Heart left ventricle (tissue), 16 donors: ENCODE results near the gene PAK3. TPM values are rescaled to one million over a fixed set of nuclear protein-coding genes. Genes with fewer than 3 reads are reported as not detected.

Source experiments
- ATAC-seq, 4 donors: fragments of 200-7000 bp; cut with Tn5 transposase; one replicate each; pipeline ENCODE4 v1.9.1; 2020 to 2022; ENCODE audit warnings: moderate library complexity in 4 of 4, mild to moderate bottlenecking in 3 of 4, moderate number of reproducible peaks in 1 of 4
- DNase-seq, 5 donors: peaks; one replicate each; pipeline ENCODE4 v3.0.0-alpha.2; 2020
- H3K27ac ChIP-seq, 12 donors: fragments of 200-600 bp; sonication (generic) in 4 of 12; one replicate each; pipeline versions ENCODE4 v1.5.0 to v1.8.0; 2016 to 2022; ENCODE audit warnings: mild to moderate bottlenecking in 2 of 12
- H3K27me3 ChIP-seq, 9 donors: fragments of 200-600 bp; sonication (generic) in 2 of 9; one replicate each; pipeline versions ENCODE4 v1.5.1 to v1.8.0; 2016 to 2022; ENCODE audit warnings: mild to moderate bottlenecking in 3 of 9
- H3K36me3 ChIP-seq, 9 donors: fragments of 200-600 bp; sonication (generic) in 2 of 9; one replicate each; pipeline versions ENCODE4 v1.5.0 to v1.8.0; 2018 to 2022; ENCODE audit warnings: mild to moderate bottlenecking in 2 of 9
- H3K4me1 ChIP-seq, 12 donors: fragments of 200-600 bp; sonication (generic) in 4 of 12; one replicate each; pipeline versions ENCODE4 v1.5.0 to v1.8.0; 2016 to 2022; ENCODE audit warnings: mild to moderate bottlenecking in 3 of 12
- H3K4me3 ChIP-seq, 12 donors: fragments of 200-600 bp; sonication (generic) in 4 of 12; one replicate each; pipeline versions ENCODE4 v1.5.0 to v1.8.0; 2017 to 2022; ENCODE audit warnings: mild to moderate bottlenecking in 9 of 12, moderate library complexity in 4 of 12
- H3K9me3 ChIP-seq, 12 donors: fragments of 200-600 bp; sonication (generic) in 4 of 12; one replicate each; pipeline versions ENCODE4 v1.5.0 to v1.8.0; 2016 to 2022; ENCODE audit warnings: mild to moderate bottlenecking in 1 of 12
- POLR2A ChIP-seq, 2 donors: fragments of 450-650 bp; IDR thresholded peaks; one replicate each; pipeline ENCODE4 v1.6.1; 2017; ENCODE audit warnings: antibody characterized with exemption in 2 of 2, mild to moderate bottlenecking in 2 of 2, moderate library complexity in 2 of 2
- WGBS, 4 donors: extraction: QIAGEN DNeasy Blood & Tissue Kit in 2 of 4; methylation state at CpG; one replicate each; pipeline versions ENCODE4 v1.1.5 to v1.1.7; 2013 to 2018; 5-methylcytosine and 5-hydroxymethylcytosine counted together
- intact Hi-C, 10 donors: fragments of 100-400 bp; cut with DNase I; formaldehyde crosslinking; loops; one replicate each; pipeline versions ENCODE4 v1.11.1 to v1.14.2; 2022
- polyA plus RNA-seq, 2 donors: library from polyadenylated mRNA; stranded (reverse); fragments of 200-250 nt; gene quantifications; one replicate each; pipeline ENCODE4 v1.2.3, GENCODE V29; 2013
- total RNA-seq, 9 donors: library from RNA; depleted of rRNA in 2 of 9; stranded (reverse); fragments of >200 nt in 2 of 9; fragmentation: NEBNext Ultra II Directional in 3 of 9; extraction: Animal tissue kit (Norgen Biotek cat#: 25700) in 3 of 9; gene quantifications; one replicate each; pipeline versions ENCODE4 v1.1.0 to v1.2.4, GENCODE V29; 2016 to 2023
- TF ChIP-seq, protein P1 (sequence below), 12 donors: fragments of 200-600 bp; sonication (generic) in 4 of 12; IDR thresholded peaks; one replicate each; pipeline versions ENCODE4 v1.5.0 to v1.8.0; 2018 to 2022; ENCODE audit warnings: antibody characterized with exemption in 12 of 12, mild to moderate bottlenecking in 5 of 12
- donor health status: ischemic (EF 13 %, LVEDD 7.1; RV severe dilation, severe dysfunction).
- donor health status: healthy with polysubstance abuse.
- donor health status: DM: no; HTN: yes; CAD: no.
- donor health status: DM: no; HTN: no; CAD: no.
- donor health status: ischemic (EF 25% LVEDD 6.9; RV normal size, moderate dysfunction).
- donor health status: ischemic (EF 25% LVEDD 5.7; RV mildly dilated, moderate dysfunction).
- donor health status: healthy.
- donor health status: DM: yes; HTN: yes; CAD: no.
- donor health status: ischemic (EF 35%, LVEDD 5.7; RV mildly dilated, moderate dysfunction).
- donor health status: nonischemic (EF 11% LVEDD 7.7; RV severe dilation, severe dysfunction).
- donor health status: DM: yes; HTN: yes; CAD: no.
- donor health status: PGD.
- donor health status: ischemic (EF 29% LVEDD 5.4; RV normal size, mild dysfunction).
- donor health status: nonischemic (EF 23%, LVEDD 6.1; RV moderate dilation, normal function).

PAK3 gene
- total and polyA plus RNA-seq, 11 donors, result 0.04 to 1.1 (median 0.38) TPM; not detected in 1

DNA sequence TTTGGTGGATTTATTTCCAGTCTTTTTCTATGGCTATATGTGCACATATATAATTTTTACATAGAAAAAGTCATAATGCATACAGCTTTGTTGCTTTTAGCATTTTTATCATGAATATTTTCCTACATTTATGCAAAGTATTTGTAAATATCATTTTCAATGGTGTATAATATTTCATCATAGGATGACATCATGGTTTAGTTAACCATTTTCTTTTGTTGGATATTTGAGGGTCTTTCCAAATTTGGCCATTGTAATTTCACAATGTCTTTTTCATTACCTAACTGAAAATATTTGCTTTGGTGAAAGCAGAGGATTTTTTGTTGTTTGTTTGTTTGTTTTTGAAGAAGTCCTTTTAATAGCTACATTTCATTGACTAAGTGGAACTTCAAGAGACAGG is 31.0 kb downstream of the PAK3 start:
- peaks cover 0 to 15% (median 0%) of the 10 kb centered on the region in 9 donors for H3K27me3 ChIP-seq
- DNase-seq (no peak), ATAC-seq (no peak)
- no peaks in the 10 kb centered on the region for H3K36me3 ChIP-seq
- H3K9me3 ChIP-seq, result no peaks in the 10 kb centered on the region
- TF ChIP-seq POLR2A (IDR thresholded peaks at IDR 0.05), result no peak
- TF ChIP-seq, protein P1, sequence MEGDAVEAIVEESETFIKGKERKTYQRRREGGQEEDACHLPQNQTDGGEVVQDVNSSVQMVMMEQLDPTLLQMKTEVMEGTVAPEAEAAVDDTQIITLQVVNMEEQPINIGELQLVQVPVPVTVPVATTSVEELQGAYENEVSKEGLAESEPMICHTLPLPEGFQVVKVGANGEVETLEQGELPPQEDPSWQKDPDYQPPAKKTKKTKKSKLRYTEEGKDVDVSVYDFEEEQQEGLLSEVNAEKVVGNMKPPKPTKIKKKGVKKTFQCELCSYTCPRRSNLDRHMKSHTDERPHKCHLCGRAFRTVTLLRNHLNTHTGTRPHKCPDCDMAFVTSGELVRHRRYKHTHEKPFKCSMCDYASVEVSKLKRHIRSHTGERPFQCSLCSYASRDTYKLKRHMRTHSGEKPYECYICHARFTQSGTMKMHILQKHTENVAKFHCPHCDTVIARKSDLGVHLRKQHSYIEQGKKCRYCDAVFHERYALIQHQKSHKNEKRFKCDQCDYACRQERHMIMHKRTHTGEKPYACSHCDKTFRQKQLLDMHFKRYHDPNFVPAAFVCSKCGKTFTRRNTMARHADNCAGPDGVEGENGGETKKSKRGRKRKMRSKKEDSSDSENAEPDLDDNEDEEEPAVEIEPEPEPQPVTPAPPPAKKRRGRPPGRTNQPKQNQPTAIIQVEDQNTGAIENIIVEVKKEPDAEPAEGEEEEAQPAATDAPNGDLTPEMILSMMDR (IDR thresholded peaks at IDR 0.05), result no peak
- no peaks in the 10 kb centered on the region for H3K4me1 ChIP-seq
- intact Hi-C loops, result no loop called here
- H3K27ac ChIP-seq, result no peak overlapping the region
- H3K4me3 ChIP-seq, result no peak overlapping the region

- WGBS, 4 donors, result 63 to 97% (median 77%) methylated on average over 1 of the region's 1 CpG
These were observed 33.9 kb downstream of the PAK3 start for GRCh38 chrX:111129921-111130320.

GRCh38 chrX:111131572-111131971 is 35.6 kb downstream of the PAK3 start:
- DNase-seq (no peak), ATAC-seq (no peak)
- no peak overlapping the region for H3K27ac ChIP-seq
- no peak overlapping the region for H3K4me3 ChIP-seq
- TF ChIP-seq, protein P1 (IDR thresholded peaks at IDR 0.05), result no peak
- TF ChIP-seq POLR2A (IDR thresholded peaks at IDR 0.05), result no peak
- H3K36me3 ChIP-seq, result no peaks in the 10 kb centered on the region
- no peaks in the 10 kb centered on the region for H3K4me1 ChIP-seq
- H3K27me3 ChIP-seq, result peaks cover 0 to 34% (median 0%) of the 10 kb centered on the region in 9 donors
- no peaks in the 10 kb centered on the region for H3K9me3 ChIP-seq
- intact Hi-C loops, result no loop called here

More at GRCh38 chrX:111129921-111130320, 33.9 kb downstream of the PAK3 start:
- H3K27me3 ChIP-seq, result peaks cover 0 to 28% (median 0%) of the 10 kb centered on the region in 9 donors
- DNase-seq (no peak), ATAC-seq (no peak)
- intact Hi-C loops, result no loop called here
- no peak overlapping the region for H3K4me3 ChIP-seq
- H3K36me3 ChIP-seq, result no peaks in the 10 kb centered on the region
- TF ChIP-seq POLR2A (IDR thresholded peaks at IDR 0.05), result no peak
- TF ChIP-seq, protein P1 (IDR thresholded peaks at IDR 0.05), result no peak
- H3K9me3 ChIP-seq, result no peaks in the 10 kb centered on the region
- H3K4me1 ChIP-seq, result no peaks in the 10 kb centered on the region
- H3K27ac ChIP-seq, result no peak overlapping the region

DNA sequence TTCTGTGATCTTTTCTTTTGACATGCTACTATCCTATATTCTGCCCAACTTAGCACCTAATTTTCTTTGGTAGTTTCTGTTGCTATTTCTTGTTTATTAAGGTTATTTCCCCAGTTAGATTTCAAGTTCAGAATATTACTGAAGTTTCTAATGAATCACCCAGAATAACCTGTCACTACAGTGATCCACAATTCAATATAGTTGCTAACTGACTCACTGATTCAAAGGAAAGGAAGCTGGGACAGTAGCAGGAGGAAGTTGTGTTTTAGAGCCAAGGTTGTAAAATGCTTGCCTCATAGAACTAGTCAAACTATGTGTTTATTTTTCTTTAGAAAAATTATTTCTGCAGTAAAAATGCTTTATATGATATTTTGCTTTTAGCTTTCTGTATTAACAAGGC is 37.4 kb downstream of the PAK3 start:
- no peak for TF ChIP-seq POLR2A (IDR thresholded peaks at IDR 0.05)
- TF ChIP-seq, protein P1 (IDR thresholded peaks at IDR 0.05), result no peak
- no peak overlapping the region for H3K27ac ChIP-seq
- ATAC-seq (no peak), DNase-seq (no peak)
- H3K36me3 ChIP-seq, result no peaks in the 10 kb centered on the region
- peaks cover 0 to 38% (median 0%) of the 10 kb centered on the region in 9 donors for H3K27me3 ChIP-seq
- intact Hi-C loops, result no loop called here
- H3K4me1 ChIP-seq, result no peaks in the 10 kb centered on the region
- no peaks in the 10 kb centered on the region for H3K9me3 ChIP-seq
- H3K4me3 ChIP-seq, result no peak overlapping the region
